Common myeloid progenitor, CD34-positive (primary cell): ENCODE results near the gene ADGRB3.
"Not testable (repeated sequence)": the region's sequence is repeated elsewhere in the genome, so short reads cannot be mapped to it uniquely, and the experiment has no call there.

Experiments used
- CTCF ChIA-PET: fragments of 350-600 bp; sonication (Branson Sonifier 250); formaldehyde crosslinking; loops from one replicate; lab custom pipeline; 2021; ENCODE audit warnings: antibody characterized with exemption; lab: Charles Lee
- POLR2A ChIA-PET: fragments of 350-600 bp; sonication (Branson Sonifier 250); formaldehyde crosslinking; loops from one replicate; lab custom pipeline; 2021; ENCODE audit warnings: antibody characterized with exemption; lab: Charles Lee
- DNase-seq, 3 donors: peaks; one replicate each; pipeline versions ENCODE4 v3.0.0 to v3.0.0-alpha.2; 2013
- H3K27ac ChIP-seq, 2 experiments: 1 replicate in 1 of 2; 2 replicates in 1 of 2; pipeline ENCODE4 v1.7.0; 2013; ENCODE audit warnings: inconsistent platforms in 2 of 2, low read length in 2 of 2, mild to moderate bottlenecking in 2 of 2, low read depth in 1 of 2, moderate library complexity in 1 of 2; ENCODE audit not compliant: severe bottlenecking in 2 of 2, insufficient read depth in 1 of 2, poor library complexity in 1 of 2
- H3K27me3 ChIP-seq, 5 experiments: replicated peaks in 2 of 5; 1 replicate in 3 of 5; 2 replicates in 2 of 5; pipeline versions ENCODE4 v1.6.1 to v1.7.0; 2013; ENCODE audit warnings: low read length in 4 of 5, mild to moderate bottlenecking in 2 of 5, moderate library complexity in 2 of 5, inconsistent platforms in 1 of 5; ENCODE audit not compliant: insufficient read depth in 5 of 5, control insufficient read depth in 4 of 5
- H3K36me3 ChIP-seq, 4 experiments: 1 replicate in 2 of 4; 2 replicates in 2 of 4; pipeline versions ENCODE4 v1.6.1 to v1.7.0; 2013; ENCODE audit warnings: low read length in 3 of 4, control low read depth in 1 of 4, mild to moderate bottlenecking in 1 of 4; ENCODE audit not compliant: control insufficient read depth in 4 of 4, insufficient read depth in 4 of 4
- H3K4me1 ChIP-seq, 4 experiments: 1 replicate in 3 of 4; 2 replicates in 1 of 4; pipeline versions ENCODE4 v1.6.1 to v1.7.1; 2013; ENCODE audit warnings: low read length in 3 of 4, mild to moderate bottlenecking in 3 of 4, control low read depth in 1 of 4, inconsistent platforms in 1 of 4, moderate library complexity in 1 of 4; ENCODE audit not compliant: control insufficient read depth in 4 of 4, insufficient read depth in 4 of 4; ENCODE audit errors: control extremely low read depth in 1 of 4
- H3K4me3 ChIP-seq, 7 experiments: 1 replicate in 4 of 7; 2 replicates in 3 of 7; pipeline versions ENCODE4 v1.5.1 to v1.7.0; 2013; ENCODE audit warnings: mild to moderate bottlenecking in 7 of 7, low read length in 6 of 7, moderate library complexity in 6 of 7, inconsistent platforms in 2 of 7, low read depth in 2 of 7, control low read depth in 1 of 7; ENCODE audit not compliant: insufficient read depth in 4 of 7, control insufficient read depth in 1 of 7; ENCODE audit errors: extremely low read depth in 1 of 7
- H3K9me3 ChIP-seq, 5 experiments: 1 replicate in 4 of 5; 2 replicates in 1 of 5; pipeline versions ENCODE4 v1.6.1 to v1.7.1; 2013; ENCODE audit warnings: low read length in 4 of 5, mild to moderate bottlenecking in 2 of 5, inconsistent platforms in 1 of 5, low read depth in 1 of 5, moderate library complexity in 1 of 5; ENCODE audit not compliant: control insufficient read depth in 4 of 5, insufficient read depth in 2 of 5; ENCODE audit errors: control extremely low read depth in 1 of 5
- WGBS: methylation state at CpG from one replicate; pipeline ENCODE4 v1.1.5; 2013; ENCODE audit not compliant: insufficient coverage; 5-methylcytosine and 5-hydroxymethylcytosine counted together

ADGRB3 gene

DNA sequence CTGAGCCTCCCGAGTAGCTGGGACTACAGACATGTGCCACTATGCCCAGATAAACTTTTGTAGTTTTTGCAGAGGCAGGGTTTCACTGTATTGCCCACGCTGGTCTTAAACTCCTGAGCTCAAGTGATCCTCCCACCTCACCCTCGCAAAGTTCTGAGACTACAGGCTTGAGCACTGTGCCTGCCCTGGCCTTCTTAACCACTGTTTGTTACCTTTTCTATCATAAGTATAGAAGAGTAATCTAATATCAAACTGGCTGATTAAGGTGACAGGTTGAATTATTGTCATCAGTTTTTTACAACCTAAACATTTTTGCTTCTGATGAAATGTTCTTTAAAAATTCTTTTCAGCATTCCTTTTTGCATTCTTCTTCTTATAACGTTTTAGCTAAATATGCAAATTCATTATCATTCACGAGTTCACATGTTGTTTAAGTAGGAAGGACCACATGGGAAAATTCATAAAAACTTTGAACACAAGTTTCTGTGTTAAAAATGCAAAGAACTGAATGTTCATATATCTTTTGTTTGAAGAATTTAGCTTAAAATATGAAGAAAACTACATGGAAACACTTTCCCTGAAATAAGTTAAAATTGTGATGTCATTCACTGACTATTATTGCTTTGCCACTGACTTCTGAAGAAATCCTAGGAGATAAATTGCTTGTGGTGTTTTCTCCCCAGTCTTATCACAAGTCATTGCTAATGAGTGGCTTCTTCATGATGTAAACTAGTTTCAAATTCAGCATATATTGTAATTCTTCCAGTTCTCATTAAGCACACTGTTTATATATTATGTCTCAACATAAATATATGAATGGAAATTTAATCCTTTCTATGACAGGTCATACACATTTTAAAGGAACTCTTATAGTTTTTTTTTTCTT lies 106.7 kb downstream of the ADGRB3 start:
- peak overlapping the region in 1 of 2 experiments; percentile 14 for H3K27ac ChIP-seq
- H3K9me3 ChIP-seq: no peaks in the 10 kb centered on the region
- CTCF ChIA-PET: no interaction called here
- peaks cover 13 to 34% (median 21%) of the 10 kb centered on the region in 4 experiments for H3K4me1 ChIP-seq
- no peaks in the 10 kb centered on the region for H3K36me3 ChIP-seq
- no peak for DNase-seq
- POLR2A ChIA-PET: interaction anchor here (0.6 kb wide), 1 partner anchor 19 kb away, joined by 3 read pairs; no protein-coding TSS in a partner anchor
- H3K4me3 ChIP-seq: peak overlapping the region in 1 of 7 experiments; percentile 19
- no peaks in the 10 kb centered on the region for H3K27me3 ChIP-seq
- 100% methylated on average over 2 of the region's 5 CpGs for WGBS

DNA sequence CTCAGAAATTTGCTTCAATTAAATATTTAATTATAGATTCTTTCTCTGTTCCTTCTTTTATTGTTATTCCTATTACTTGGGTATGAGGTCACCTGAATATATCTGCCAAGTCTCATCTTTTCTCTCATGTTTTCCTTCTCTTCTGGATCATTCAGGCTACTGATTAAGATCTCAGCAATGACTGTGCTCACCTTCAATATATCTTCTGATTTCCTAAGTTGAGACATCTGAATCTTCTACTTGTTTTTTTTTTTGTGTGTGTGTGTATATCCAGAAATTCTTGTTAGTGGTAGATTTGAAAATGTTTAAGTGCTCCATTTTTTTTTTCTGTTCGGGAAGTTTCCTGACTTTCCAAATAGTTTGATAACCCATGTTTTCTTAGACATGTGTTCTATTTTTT lies 108.0 kb downstream of the ADGRB3 start:
- no CpG with 5 or more reads among the region's 1 CpG for WGBS
- Histone ChIP-seq H3K27ac (peak overlapping the region in 1 of 2 experiments; percentile 21), H3K9me3 (no peaks in the 10 kb centered on the region), H3K4me1 (peaks cover 12 to 24% (median 17%) of the 10 kb centered on the region in 4 experiments), H3K27me3 (no peaks in the 10 kb centered on the region), H3K36me3 (no peaks in the 10 kb centered on the region), H3K4me3 (no peak overlapping the region)
- ChIA-PET POLR2A (no interaction called here), CTCF (interaction anchor here (1.0 kb wide), 1 partner anchor 106 kb away, joined by 3 read pairs; no protein-coding TSS in a partner anchor)
- DNase-seq: no peak

DNA sequence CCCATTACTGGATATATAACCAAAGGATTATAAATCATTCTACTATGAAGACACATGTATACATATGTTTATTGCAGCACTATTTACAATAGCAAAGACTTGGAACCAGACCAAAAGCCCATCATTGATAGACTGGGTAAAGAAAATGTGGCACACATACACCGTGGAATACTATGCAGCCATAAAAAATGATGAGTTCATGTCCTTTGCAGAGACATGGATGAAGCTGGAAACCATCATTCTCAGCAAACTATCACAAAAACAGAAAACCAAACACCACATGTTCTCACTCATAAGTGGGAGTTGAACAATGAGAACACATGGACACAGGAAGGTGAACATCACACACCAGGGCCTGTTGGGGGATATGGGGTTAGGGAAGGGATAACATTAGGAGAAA lies 109.3 kb downstream of the ADGRB3 start:
- peaks cover 7 to 16% (median 12%) of the 10 kb centered on the region in 4 experiments for H3K4me1 ChIP-seq
- POLR2A ChIA-PET, H3K27me3 ChIP-seq, H3K36me3 ChIP-seq, H3K27ac ChIP-seq, CTCF ChIA-PET, DNase-seq, H3K9me3 ChIP-seq, H3K4me3 ChIP-seq: not testable (repeated sequence)
- WGBS: no CpG with 5 or more reads among the region's 1 CpG

DNA sequence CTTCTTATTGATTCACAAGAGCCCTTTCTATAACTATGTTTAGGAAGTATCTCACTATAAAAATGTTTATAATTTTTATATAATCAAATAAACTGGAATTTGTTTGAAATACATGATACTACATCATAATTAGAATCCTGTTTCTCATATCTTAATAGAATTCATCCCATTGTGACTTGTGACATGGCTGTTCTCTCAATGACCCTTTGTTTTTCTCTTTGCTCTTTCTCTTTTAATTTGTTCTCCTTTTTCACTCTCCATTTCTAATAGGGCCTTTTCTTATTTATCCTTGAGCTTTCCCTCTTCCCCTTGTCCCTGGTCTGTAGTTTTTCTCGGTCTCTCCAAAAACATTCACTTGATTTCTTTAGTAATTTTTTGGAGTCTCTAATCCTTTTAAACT lies 111.3 kb downstream of the ADGRB3 start:
- POLR2A ChIA-PET: no interaction called here
- no CpG with 5 or more reads among the region's 1 CpG for WGBS
- Histone ChIP-seq H3K27ac (no peak overlapping the region), H3K9me3 (no peaks in the 10 kb centered on the region), H3K27me3 (no peaks in the 10 kb centered on the region), H3K4me3 (no peak overlapping the region), H3K4me1 (peaks cover 2 to 4% (median 2%) of the 10 kb centered on the region in 4 experiments), H3K36me3 (no peaks in the 10 kb centered on the region)
- DNase-seq: no peak
- CTCF ChIA-PET: no interaction called here

DNA sequence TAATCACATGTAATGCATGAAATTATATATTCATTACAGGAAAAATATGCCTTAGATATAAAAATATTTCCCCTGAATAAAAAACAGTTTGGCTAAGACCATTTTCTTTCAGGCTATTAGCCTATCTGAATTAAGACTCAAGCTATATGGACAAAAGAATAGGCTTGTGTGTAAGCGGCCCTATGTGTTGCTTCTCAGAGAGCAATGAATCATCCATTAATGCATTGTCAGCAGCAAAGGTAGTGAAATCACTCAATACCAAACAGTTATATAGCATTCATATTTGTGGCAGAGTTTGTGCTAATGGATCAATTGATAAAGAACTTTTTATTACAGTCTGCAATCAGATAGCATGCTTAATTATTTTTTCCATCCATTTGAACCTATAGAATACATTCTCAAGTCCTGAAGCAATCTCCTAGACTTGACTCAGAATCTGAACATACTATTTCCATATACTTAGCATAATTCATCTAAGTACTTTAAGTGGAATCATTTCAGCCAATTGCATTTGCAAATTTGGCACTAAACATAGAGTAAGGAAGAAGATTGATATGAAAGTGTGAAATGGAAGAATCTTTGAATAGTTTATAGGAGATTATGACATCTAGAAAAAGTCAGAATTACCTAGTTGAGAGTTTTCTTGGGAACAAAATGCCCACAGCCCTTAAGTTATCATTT lies 112.2 kb downstream of the ADGRB3 start:
- H3K27me3 ChIP-seq: no peaks in the 10 kb centered on the region
- H3K36me3 ChIP-seq: no peaks in the 10 kb centered on the region
- no peak overlapping the region for H3K4me3 ChIP-seq
- CTCF ChIA-PET: no interaction called here
- H3K9me3 ChIP-seq: no peaks in the 10 kb centered on the region
- DNase-seq: no peak
- POLR2A ChIA-PET: no interaction called here
- no peak overlapping the region for H3K27ac ChIP-seq
- H3K4me1 ChIP-seq: no peaks in the 10 kb centered on the region
- WGBS: no CpG with 5 or more reads among the region's 1 CpG

DNA sequence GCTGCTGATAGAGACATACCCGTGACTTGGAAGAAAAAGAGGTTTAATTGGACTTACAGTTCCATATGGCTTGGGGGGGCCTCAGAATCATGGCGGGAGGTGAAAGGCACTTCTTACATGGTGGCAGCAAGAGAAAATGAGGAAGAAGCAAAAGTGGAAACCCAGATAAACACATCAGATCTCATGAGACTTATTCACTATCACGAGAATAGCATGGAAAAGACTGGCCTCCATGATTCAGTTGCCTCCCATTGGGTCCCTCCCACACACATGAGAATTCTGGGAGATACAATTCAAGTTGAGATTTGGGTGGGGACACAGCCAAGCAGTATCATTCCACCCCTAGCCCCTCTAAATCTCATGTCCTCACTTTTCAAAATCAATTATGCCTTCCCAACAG lies 112.8 kb downstream of the ADGRB3 start:
- H3K27ac ChIP-seq, DNase-seq, H3K9me3 ChIP-seq, H3K4me3 ChIP-seq, POLR2A ChIA-PET, H3K4me1 ChIP-seq, CTCF ChIA-PET, H3K36me3 ChIP-seq, H3K27me3 ChIP-seq: not testable (repeated sequence)
- 100% methylated on average over 2 of the region's 3 CpGs for WGBS

DNA sequence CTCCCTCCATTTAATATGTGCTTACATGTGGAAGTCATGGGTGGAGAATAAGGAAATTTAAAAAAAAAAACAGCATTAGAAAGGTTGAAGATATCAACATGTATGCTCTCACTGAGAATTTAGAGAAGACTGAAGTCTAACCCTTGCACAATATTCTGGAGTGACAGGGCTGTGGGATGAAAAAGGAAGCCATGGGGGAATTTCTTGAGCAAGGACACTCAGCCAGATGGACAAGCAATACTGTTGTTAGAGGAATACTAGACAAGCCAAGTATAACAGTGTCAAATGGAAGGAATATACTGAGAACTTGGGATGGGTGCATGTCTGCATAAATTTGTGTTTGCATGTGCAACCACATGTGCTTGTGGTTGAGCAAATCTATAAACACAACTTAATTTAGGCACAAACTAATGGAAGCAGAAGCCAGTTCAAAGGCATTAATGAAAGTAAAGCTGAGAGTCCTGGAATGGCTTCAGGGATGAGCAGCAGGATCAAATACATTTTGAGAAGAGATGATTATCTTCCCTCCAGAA lies 119.7 kb downstream of the ADGRB3 start:
- Histone ChIP-seq H3K4me1 (peaks cover 11 to 17% (median 14%) of the 10 kb centered on the region in 4 experiments), H3K9me3 (no peaks in the 10 kb centered on the region), H3K36me3 (no peaks in the 10 kb centered on the region), H3K4me3 (no peak overlapping the region), H3K27me3 (no peaks in the 10 kb centered on the region), H3K27ac (no peak overlapping the region)
- no peak for DNase-seq
- ChIA-PET CTCF (interaction anchor here (1.0 to 1.5 kb wide), 2 partner anchors 20 to 23 kb away, joined by 3 to 4 read pairs; no protein-coding TSS in a partner anchor), POLR2A (no interaction called here)
